NB4 (cell line): ENCODE measurements around the gene TMEM120B.

ENCODE experiments used
- POLR2A ChIP-seq: IDR thresholded peaks from 2 replicates; pipeline ENCODE4 v1.6.1; 2011; ENCODE audit warnings: mild to moderate bottlenecking; ENCODE audit not compliant: insufficient read length; ENCODE audit errors: extremely low read depth
- TF ChIP-seq, protein P1 (sequence below): IDR thresholded peaks from one replicate; pipeline ENCODE4 v1.5.1; 2012; ENCODE audit warnings: low read depth, low read length
- TF ChIP-seq, protein P2 (sequence below): IDR thresholded peaks from 2 replicates; pipeline ENCODE4 v1.6.1; 2011; ENCODE audit warnings: low read depth, low read length

DNA sequence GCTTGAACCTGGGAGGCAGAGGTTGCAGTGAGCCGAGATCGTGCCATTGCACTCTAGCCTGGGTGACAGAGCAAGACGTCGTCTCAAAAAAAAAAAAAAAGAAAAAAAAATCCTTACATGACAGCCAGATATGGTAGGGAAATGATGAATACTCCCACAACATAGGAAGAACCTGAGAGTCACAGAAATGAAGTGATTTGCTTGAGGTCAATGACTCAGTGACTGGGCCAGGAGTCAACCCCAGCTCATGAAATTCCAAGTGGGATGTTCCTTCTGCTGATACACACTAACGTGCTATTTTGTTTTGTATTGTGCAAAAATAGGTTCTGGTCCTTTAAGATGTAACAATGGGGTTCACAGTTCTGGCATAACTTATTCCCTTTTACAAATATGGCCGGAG, 71.9 kb downstream of the TMEM120B start:
- TF ChIP-seq, protein P1, sequence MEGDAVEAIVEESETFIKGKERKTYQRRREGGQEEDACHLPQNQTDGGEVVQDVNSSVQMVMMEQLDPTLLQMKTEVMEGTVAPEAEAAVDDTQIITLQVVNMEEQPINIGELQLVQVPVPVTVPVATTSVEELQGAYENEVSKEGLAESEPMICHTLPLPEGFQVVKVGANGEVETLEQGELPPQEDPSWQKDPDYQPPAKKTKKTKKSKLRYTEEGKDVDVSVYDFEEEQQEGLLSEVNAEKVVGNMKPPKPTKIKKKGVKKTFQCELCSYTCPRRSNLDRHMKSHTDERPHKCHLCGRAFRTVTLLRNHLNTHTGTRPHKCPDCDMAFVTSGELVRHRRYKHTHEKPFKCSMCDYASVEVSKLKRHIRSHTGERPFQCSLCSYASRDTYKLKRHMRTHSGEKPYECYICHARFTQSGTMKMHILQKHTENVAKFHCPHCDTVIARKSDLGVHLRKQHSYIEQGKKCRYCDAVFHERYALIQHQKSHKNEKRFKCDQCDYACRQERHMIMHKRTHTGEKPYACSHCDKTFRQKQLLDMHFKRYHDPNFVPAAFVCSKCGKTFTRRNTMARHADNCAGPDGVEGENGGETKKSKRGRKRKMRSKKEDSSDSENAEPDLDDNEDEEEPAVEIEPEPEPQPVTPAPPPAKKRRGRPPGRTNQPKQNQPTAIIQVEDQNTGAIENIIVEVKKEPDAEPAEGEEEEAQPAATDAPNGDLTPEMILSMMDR: no peak
- TF ChIP-seq POLR2A: no peak
- TF ChIP-seq, protein P2, sequence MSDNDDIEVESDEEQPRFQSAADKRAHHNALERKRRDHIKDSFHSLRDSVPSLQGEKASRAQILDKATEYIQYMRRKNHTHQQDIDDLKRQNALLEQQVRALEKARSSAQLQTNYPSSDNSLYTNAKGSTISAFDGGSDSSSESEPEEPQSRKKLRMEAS: no peak
